Nephron (organoid): ENCODE measurements around the gene NCOA7.
"Not testable (repeated sequence)": the region's sequence is repeated elsewhere in the genome, so short reads cannot be mapped to it uniquely, and the experiment has no call there.

ENCODE experiments used
- H3K27ac Mint-ChIP-seq, 3 experiments: 2 replicates each; pipeline ENCODE4 v1.8.0; 2020; ENCODE audit warnings: mixed read lengths in 3 of 3, mild to moderate bottlenecking in 2 of 3, moderate library complexity in 1 of 3
- H3K27me3 Mint-ChIP-seq: 2 replicates; pipeline ENCODE4 v1.8.0; 2021; ENCODE audit warnings: low read depth, mild to moderate bottlenecking, moderate library complexity, mixed read lengths
- H3K36me3 Mint-ChIP-seq: 2 replicates; pipeline ENCODE4 v1.8.0; 2020; ENCODE audit warnings: low read depth, mixed read lengths
- H3K4me1 Mint-ChIP-seq: 2 replicates; pipeline ENCODE4 v1.8.0; 2020; ENCODE audit warnings: mixed read lengths
- H3K4me3 Mint-ChIP-seq, 3 experiments: 2 replicates each; pipeline ENCODE4 v1.8.0; 2020; ENCODE audit warnings: mild to moderate bottlenecking in 3 of 3, mixed read lengths in 3 of 3, moderate library complexity in 2 of 3
- H3K9me3 Mint-ChIP-seq: 2 replicates; pipeline ENCODE4 v1.8.0; 2020; ENCODE audit warnings: mixed read lengths
- CTCF ChIP-seq, 3 experiments: fragments of 200-600 bp; sonication (generic); IDR thresholded peaks; one replicate each; pipeline ENCODE4 v1.5.0; 2021; ENCODE audit warnings: antibody characterized with exemption in 3 of 3; ENCODE audit not compliant: unreplicated experiment in 3 of 3

NCOA7 gene

DNA sequence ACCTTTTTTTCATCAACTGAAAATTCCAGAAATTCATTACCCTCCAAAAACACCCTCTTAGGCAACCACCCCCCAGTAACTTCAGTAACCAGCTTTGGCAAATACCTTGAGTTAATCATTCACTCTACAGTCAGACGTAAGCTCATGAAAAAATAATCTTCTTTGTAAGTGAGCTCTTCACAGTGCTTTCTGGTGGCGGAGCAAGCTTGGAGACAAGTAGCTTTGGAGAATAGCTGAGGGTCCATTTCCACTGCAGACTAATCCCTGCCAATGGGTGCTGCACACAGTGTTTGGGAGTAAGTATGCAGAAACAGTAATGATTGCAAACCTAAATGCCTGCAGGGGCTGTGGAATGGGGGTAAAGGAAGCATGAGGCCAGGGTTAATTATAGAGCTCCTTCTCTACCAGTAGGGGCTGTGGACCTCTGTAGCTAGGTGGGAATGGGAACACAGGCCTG is 109.0 kb downstream of the NCOA7 start:
- no peaks in the 10 kb centered on the region for H3K27me3 Mint-ChIP-seq

GRCh38 chr6:125904871-125905270 is 114.1 kb downstream of the NCOA7 start:
- Mint-ChIP-seq H3K4me3 (no peak overlapping the region), H3K36me3 (peaks cover 24% of the 10 kb centered on the region), H3K9me3 (no peaks in the 10 kb centered on the region), H3K27ac (no peak overlapping the region), H3K27me3 (no peaks in the 10 kb centered on the region), H3K4me1 (peaks cover under 1% of the 10 kb centered on the region)
- TF ChIP-seq CTCF (IDR thresholded peaks at IDR 0.05; ENCODE audit: unreplicated experiment in 3 of 3), result no peak

More for the DNA sequence above, 109.0 kb downstream of the NCOA7 start:
- no peak for TF ChIP-seq CTCF (IDR thresholded peaks at IDR 0.05; ENCODE audit: unreplicated experiment in 3 of 3)
- H3K36me3 Mint-ChIP-seq, result peaks cover 16% of the 10 kb centered on the region
- H3K4me1 Mint-ChIP-seq, result peaks cover 5% of the 10 kb centered on the region
- H3K9me3 Mint-ChIP-seq, result no peaks in the 10 kb centered on the region
- peak overlapping the region; percentile 84 to 92 (median 90) for H3K27ac Mint-ChIP-seq
- H3K4me3 Mint-ChIP-seq, result peak overlapping the region in 2 of 3 experiments; percentile 7 to 51

- Mint-ChIP-seq H3K36me3 (peaks cover 20% of the 10 kb centered on the region), H3K9me3 (no peaks in the 10 kb centered on the region), H3K4me3 (no peak overlapping the region), H3K4me1 (peaks cover 9% of the 10 kb centered on the region), H3K27me3 (no peaks in the 10 kb centered on the region), H3K27ac (no peak overlapping the region)
- peak; percentile 19 to 43 (median 22) for TF ChIP-seq CTCF (IDR thresholded peaks at IDR 0.05; ENCODE audit: unreplicated experiment in 3 of 3)
Observed at GRCh38 chr6:125906158-125906998, 115.6 kb downstream of the NCOA7 start.

DNA sequence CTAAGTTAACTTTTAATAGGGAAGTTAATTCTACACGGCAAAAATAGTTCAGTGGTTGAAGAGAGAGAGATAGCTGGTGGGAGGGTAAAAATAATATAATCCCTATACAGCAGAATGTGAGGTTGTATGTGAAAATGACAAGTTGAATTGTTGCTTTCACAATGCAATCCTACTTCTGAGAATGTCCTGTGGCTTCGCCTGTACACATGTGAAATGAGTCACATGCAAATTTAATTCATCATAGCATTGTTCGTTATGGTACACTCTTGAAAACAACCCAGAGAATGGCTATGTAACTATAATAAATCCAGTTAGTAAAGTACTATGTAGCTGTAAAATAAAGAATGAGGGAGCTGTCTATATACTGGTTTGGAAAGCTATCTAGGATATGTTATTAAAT is 119.8 kb downstream of the NCOA7 start:
- Mint-ChIP-seq H3K27me3 (no peaks in the 10 kb centered on the region), H3K9me3 (no peaks in the 10 kb centered on the region), H3K4me3 (no peak overlapping the region), H3K36me3 (peaks cover 10% of the 10 kb centered on the region), H3K27ac (peak overlapping the region; percentile 7 to 45 (median 20)), H3K4me1 (peaks cover 26% of the 10 kb centered on the region)
- no peak for TF ChIP-seq CTCF (IDR thresholded peaks at IDR 0.05; ENCODE audit: unreplicated experiment in 3 of 3)

GRCh38 chr6:125911051-125911451 is 120.3 kb downstream of the NCOA7 start:
- H3K4me3 Mint-ChIP-seq, H3K27me3 Mint-ChIP-seq, H3K9me3 Mint-ChIP-seq: not testable (repeated sequence)
- H3K27ac Mint-ChIP-seq, result peak overlapping the region; percentile 7 to 45 (median 20)
- H3K36me3 Mint-ChIP-seq, result peaks cover 12% of the 10 kb centered on the region
- H3K4me1 Mint-ChIP-seq, result peaks cover 26% of the 10 kb centered on the region

DNA sequence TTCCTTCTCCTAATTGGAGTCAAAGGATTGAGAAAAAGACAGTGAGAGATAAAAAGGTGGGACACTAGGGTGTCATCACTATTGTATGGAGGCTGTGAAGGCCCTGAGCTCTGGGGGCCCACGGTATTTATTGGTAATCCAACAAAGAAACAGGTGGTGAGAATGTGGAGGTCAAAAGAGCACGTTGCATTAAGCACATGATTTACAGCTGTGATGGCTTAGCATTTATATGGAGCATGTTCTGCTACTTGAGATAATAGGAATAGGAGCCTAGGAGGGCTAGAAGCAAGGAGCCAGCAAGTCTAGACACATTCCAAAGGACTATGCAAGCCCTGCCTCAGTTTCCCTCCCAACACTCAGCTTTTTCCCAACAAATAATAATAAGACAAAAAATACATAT is 121.7 kb downstream of the NCOA7 start:
- peak overlapping the region in 1 of 3 experiments; percentile 29 for H3K27ac Mint-ChIP-seq
- H3K4me1 Mint-ChIP-seq, result peaks cover 26% of the 10 kb centered on the region
- H3K9me3 Mint-ChIP-seq, H3K4me3 Mint-ChIP-seq, H3K27me3 Mint-ChIP-seq: not testable (repeated sequence)
- peaks cover 17% of the 10 kb centered on the region for H3K36me3 Mint-ChIP-seq

GRCh38 chr6:125913145-125913544 is 122.4 kb downstream of the NCOA7 start:
- Mint-ChIP-seq H3K36me3 (peaks cover 19% of the 10 kb centered on the region), H3K4me3 (no peak overlapping the region), H3K4me1 (peaks cover 26% of the 10 kb centered on the region), H3K27me3 (no peaks in the 10 kb centered on the region), H3K9me3 (no peaks in the 10 kb centered on the region), H3K27ac (peak overlapping the region in 1 of 3 experiments; percentile 48)
- no peak for TF ChIP-seq CTCF (IDR thresholded peaks at IDR 0.05; ENCODE audit: unreplicated experiment in 3 of 3)
